GM21576 (cell line): ENCODE results near the gene UBQLNL.

Source experiments
- ATAC-seq: cut with Tn5 transposase; IDR thresholded peaks from one replicate; pipeline ENCODE4 v1.9.1; 2021; ENCODE audit warnings: mild to moderate bottlenecking, moderate library complexity; ENCODE audit not compliant: unreplicated experiment

Gene UBQLNL, protein sequence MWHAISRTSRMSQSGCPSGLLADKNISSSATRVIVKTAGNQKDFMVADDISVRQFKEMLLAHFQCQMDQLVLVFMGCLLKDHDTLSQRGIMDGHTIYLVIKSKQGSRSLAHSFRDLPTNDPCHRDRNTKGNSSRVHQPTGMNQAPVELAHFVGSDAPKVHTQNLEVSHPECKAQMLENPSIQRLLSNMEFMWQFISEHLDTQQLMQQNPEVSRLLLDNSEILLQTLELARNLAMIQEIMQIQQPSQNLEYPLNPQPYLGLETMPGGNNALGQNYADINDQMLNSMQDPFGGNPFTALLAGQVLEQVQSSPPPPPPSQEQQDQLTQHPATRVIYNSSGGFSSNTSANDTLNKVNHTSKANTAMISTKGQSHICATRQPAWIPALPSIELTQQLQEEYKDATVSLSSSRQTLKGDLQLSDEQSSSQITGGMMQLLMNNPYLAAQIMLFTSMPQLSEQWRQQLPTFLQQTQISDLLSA

DNA sequence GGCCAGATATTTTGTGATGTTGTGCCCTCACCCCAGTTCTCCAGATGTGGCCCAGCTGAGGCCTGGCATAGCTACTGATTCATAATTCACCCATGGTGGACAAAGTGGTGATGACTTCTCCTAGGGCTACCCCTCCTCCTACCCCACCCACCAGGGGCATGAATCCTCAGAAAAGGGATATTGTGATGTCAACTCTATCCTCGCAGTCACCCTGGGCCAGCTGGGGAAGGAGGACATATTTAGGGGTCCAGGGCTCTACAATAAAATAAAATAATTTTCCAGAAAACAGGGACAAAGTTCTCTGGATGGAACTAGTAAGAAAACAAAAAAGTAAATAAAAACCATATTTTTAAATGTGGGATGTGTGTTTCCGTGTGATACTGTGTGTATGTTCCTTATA, at the start of gene UBQLNL:
Gene UBQLNL, minus strand, starts transcription at position 101 of the 400 bp plus-strand sequence. CDS start 258 bp downstream, outside the sequence.
- no peak for ATAC-seq

DNA sequence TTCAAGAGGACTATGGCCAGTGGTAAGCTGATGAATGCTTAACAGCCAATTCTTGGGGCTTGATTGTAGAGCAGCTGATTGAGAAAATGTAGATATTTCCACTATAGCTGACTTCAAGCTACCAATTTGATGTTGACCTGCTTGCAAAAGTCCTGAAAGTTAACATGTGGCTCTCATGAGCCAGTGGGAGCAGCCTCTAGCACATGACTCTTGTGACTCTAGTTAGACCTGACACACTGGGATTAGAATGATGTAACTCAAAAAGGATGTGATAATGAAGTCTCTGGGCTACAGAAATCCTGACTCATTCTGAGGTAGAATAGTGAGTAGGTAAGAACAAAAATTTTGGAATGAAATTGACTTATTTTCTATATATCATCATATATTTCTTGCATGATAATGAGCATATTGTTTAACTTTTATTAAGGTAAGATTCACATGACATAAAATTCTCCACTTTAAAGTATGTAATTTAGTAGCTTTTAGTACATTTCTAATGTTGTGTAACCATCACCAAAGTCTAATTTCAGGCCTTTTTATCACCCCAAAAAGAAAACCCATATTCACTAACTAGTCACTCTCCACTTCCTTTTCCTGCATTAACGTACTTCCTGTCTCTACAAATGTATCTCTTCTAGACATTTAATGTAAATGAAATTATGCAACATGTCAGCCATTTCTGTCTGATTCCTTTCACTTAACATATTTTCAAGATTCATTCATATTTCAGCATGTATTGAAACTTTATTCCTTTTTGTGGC, 47.9 kb upstream of the UBQLNL start:
- no peak for ATAC-seq

DNA sequence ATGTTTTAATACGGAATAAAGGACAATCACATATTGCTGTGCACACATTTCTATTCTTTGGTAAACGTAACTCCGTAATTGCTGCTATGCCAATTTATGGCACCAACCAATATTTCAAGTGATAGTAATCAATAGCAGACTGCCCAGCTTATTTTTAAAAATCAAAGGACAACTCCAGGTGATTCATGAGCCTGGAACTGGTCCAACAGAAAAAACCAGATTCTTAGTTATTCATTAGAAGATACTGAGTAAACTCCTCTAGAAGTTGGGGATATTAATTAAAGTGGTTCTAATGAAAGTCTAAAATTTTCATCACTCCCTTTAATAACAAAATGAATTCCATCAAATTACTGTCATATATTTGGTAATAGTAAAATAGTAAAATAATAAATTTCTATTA, 41.3 kb upstream of the UBQLNL start:
- no peak for ATAC-seq

DNA sequence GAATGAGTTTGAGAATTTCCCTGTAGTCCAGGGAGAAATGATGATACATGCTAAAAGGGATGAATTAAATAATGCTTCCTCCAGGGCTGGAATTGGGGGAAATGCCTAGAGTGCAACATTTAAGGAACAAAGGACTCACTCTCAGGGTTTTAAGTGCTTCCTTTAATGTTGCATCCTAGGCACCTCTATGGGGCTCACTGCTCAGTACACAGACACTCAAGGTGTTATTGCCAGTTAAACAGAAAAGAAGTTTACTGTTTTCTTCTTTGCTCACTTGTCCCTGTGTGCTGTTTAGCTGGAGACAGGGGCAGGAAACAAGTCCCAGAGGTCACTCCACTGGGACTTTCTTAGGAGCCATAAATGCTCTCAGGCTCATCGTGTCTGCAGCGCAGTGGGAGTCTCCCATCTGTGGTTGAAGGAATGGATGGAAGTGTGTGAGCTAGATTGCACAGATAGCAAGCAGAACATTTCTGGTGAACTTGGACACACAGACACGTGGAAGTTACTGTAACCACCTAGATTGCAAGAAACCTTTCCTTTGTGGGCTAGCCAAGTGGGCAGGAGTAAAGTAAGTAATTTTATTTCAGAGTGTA, 40.2 kb upstream of the UBQLNL start:
- ATAC-seq: no peak

DNA sequence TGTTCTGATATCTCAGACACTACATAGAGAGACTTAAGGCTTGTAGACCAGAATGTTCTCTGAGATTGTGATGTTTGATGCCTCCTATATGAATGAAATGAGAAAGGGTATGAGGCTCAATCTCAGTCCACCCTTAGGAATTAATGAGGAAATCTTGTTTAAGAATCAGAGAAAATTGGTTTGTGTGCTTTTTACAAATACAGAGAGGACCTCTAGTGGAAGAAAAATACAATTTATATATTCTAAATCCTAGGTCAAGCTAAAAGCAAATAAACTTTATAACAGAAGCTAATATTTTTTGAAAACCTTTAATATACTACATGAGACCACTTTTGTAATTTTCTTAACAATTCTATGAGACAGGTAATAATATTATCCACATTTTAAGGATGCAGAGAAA, 36.8 kb upstream of the UBQLNL start:
- no peak for ATAC-seq

DNA sequence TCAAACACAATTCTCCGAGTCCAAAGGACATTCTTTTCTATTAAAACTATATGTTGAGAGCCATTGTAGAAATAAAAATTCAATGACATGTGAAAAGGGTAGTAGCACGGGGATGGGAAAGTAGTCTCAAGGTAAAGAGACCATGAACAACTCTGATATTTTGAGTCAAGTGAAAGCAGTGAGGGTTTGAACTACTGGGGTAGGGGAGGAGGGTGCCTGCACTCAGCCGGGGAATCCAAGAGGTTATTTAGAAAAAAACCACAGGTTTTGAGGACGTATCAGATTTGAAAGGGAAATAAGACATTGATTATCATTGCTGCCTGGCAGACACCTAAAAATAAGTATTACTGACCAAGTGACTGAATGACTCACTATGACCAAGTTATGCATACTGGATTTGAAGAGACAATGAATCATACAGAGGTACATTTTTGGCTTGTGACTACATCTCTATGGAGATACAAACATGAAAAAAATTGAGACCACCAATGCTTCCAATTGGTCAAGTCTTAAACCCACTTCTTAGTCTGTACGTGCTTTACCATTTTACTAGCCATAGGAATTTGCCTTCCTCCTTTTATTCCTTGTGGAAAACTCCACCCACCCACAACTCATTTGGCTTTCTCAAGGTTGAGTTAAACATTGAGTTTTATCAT, 34.1 kb upstream of the UBQLNL start:
- ATAC-seq: peak; percentile 55

DNA sequence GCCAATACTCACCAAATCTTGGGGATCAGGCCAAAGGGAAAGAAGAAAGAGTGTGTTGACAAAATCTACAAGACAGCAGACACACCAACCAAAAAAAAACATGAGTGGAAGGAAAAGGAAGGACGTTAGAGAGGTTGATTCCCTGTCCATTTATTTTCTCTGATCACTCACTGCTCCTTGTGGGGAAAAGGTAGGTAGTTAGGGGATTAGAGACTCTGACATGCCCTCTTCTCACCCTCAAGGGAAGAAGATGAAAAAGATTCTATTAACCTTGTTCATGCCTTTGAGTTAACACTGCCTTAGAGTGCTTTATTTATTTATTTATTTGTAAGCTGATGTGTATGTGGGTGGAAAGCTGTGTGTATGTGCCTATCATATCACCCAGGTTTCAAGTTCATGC, 31.9 kb upstream of the UBQLNL start, which contains the start of gene OR52H1:
Gene OR52H1, minus strand, starts transcription at position 101 of the 400 bp plus-strand sequence. CDS start 3,035 bp downstream, outside the sequence.
- ATAC-seq: no peak

DNA sequence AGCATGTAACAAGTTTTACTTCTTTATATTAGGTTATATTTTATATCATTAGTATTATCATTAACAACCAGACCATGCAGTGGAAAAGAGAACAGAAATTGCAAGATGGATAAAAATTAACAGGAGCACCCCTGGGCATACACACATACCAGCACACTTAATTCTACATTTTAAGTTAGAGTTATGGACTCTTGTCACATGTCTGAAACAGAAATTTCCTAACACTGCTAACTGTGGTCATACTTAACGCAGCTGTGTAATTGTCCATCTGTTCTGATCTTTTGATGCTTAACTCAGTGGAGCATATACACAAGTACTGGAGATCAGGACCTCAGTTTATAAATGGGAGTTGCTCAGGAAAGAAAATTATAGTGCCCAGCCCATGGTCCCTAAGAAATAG, 31.5 kb upstream of the UBQLNL start:
- ATAC-seq: no peak

DNA sequence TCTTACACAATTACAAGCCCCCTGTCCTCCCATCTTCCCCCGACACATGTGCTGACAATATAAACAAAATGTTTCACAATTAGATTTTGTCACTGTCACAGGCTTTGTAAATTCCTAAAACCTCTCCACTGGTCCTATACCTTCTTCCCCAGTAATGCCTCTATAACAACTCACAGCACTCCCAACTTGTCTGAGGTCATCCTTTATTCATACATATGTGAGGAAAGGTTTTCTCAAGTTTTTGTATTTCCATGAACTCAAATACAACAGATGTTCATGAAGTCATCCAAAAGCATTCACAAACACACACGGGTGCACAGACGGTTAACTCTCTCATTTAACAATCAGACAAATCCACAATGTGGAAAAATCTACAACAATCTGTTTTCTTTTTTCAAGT, 30.0 kb upstream of the UBQLNL start:
- no peak for ATAC-seq

DNA sequence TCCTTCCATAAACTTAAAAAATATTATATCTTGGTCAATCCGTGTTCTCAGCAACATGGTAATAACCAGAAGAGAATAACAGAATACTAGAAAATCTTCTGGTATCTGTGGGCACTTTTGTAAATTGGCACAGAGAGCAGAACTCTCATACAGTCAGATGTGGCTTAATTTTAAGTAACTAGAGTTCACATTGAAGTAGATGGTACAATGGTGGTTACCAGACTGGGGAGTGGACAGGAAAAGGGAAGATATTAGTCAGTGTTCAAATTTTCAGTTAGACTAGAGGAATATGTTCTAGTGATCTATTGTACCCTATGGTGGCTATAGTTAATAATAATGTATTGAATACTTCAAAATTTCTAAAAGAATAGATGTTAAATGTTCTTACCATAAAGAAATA, 24.9 kb upstream of the UBQLNL start:
- ATAC-seq: no peak

DNA sequence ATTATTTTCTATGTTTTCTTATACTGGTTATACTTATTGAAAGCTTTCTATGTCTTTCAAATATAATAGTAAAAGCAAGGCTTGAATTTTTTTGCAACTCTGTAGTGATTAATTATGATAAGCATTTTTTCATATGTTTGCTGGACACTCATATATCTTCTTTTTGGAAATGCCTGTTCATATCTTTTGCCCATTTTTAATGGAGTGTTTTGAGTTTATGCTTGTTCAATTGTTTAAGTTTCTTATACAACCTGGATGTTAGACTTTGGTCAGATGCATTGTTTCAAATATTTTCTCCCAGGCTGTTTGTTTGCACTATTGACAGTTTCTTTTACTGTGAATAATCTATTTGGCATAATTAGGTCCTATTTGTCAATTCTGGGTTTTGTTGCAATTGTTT, 20.0 kb upstream of the UBQLNL start:
- ATAC-seq: no peak

DNA sequence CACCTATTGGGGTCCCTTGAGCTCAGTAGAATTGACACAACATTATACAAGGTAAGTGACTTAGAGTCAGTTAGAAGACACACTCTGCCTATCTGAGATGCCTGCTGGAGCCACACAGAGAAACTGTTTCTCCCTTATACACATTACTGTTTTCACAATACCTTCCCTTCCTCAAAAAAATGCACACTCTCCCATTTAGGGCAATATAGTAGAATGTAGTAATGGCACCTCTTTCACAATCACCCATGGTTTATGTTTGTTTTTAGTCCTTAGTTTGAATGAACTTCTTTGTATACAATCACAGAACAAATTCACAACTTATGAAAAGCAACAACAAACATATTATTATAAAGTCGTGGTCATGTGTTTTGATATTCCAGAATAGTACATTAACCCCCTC, 17.5 kb upstream of the UBQLNL start:
- ATAC-seq: no peak

DNA sequence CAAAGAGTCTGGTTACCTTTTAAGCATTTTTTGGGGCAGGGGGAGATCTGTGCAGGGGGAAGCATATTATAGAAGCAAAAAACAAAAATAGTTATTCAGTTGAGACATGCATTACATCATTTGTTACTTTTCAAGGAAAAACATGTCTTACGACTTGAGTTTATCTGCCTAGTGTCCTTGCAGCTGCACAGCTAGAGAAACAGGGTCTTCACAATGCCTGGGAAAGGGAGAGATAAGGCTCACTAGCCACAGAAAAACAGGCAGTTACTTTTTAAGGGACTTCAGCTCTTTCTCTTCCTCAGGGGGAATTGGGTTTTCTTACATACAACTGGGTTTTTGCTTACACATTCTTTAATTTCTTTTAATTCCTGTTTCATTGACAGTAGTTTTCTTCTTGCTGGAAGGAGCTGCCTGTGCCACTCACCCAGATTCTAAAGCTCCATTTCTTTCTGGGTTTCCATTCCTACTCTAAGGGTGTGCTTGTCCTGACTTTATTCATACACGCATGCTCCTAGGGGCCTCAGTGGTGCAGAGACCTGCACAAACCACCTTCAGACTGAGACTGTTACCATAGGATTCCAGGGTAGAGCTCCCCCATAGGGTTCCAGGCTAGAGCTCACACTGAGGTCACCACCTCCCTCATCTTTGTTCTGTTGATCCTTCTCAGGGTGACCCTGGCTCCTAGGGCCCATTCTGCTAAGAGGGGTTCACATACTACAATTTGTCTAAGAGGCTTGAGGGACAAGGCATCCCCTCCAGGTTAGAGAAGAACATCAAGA, 14.7 kb upstream of the UBQLNL start:
- no peak for ATAC-seq

DNA sequence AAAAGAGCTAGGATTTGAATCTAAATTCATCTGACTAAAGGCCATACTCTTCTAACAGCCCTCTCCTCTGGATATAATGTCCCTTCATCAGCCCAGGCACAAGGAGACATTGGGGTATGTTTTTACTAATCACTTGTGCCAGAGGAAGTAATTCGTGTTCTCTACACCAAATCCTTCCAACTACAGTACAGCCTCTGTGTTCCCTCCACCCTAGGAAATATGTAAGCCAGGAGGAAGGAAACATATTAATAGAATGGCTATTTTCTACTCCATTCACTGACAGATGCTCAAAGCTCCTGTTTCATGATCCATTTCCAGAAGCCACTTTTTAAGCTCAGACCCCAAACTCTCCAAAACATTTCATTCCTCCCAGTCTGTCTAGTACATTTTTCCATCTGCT, 12.0 kb upstream of the UBQLNL start:
- ATAC-seq: no peak

DNA sequence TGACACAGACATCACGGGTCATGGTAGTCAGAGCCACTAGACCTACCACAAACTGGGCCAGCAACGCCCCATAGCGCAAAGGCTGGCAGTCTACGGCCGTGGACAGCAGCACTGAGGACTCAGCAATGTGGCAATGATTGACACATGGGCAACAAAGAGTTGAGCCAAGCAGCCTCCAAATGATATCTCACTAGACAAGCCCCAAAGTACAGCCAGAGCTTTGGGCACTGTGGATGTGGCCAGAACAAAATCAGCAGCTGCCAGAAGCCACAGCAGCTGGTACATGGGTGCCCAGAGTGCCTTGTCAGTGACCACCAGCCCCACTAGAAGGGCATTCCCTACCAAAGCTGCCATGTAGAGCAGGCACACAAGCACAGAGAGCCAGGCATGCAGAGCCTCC, 11.2 kb upstream of the UBQLNL start:
- ATAC-seq: no peak

DNA sequence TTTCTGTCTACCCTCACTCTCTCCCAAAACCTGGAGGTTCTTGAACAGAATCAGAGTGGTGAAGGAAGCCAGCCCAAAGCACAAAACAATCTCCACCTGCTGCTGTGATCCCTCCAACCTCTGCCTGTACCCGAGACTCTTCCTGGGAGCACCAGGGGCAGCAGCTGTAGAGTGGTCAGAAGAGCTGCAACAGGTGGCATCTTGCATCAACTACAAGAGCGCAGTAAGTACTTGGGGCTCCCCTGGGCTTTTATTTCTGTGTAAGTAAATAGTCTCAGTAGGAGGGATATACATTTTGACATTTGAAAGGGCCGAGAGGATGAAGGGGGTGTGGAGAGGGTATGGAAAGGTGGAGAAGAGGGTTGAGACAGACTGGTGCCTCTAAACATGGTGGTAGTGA, 8.3 kb upstream of the UBQLNL start:
- no peak for ATAC-seq

DNA sequence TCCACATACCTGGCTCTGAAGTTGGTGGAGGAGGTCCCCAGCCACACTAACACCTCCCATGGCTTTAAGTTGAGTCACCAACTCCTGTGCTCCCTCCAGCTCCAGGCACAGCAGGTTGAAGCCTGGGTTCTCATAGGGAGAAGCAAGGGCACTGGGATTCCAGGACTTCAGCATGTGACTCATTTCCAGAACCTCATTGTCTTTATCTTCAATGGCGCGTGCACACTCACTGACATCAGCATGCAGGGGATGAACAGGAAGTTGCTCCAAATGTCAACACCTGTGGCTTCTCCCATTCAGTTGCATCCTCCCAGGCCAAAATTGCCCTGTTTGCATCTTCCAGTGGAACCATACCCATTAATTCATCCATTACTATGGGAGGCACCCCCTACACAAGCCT, 5.8 kb upstream of the UBQLNL start:
- no peak for ATAC-seq

DNA sequence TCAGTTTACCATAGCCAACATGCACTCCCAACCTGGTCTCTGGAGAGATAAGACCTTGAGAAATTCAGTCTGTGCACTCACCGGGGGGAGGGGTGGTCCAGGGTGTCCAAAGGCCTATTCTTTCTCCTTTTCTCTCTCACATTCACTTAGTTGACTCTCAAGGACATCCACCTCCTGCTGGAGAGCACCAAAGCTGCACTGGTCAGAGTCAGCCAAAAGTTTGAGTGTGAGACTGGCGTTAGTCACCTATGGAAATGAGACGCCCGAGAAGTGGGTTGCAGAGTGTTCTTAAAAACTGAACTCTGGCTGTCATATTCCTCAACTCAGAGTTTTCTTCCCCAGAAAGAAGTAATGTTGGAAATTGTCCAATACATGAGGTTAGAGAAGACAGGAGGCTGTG, 5.0 kb upstream of the UBQLNL start:
- ATAC-seq: no peak

DNA sequence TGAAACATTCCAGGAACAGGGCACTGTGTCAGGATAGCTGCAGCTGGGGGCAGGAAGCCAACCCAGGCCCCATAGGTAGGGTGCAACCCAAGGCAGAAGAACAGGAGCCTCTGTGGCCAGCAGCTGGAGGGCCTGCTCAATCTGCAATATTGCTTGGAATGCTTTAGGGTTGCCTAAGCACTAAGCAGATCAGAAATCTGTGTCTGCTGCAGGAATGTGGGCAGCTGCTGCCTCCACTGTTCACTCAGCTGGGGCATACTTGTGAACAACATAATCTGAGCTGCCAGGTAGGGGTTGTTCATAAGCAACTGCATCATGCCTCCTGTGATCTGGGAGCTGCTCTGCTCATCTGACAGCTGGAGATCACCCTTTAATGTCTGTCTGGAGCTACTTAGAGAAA, 1.7 kb downstream of the UBQLNL start:
- ATAC-seq: no peak

DNA sequence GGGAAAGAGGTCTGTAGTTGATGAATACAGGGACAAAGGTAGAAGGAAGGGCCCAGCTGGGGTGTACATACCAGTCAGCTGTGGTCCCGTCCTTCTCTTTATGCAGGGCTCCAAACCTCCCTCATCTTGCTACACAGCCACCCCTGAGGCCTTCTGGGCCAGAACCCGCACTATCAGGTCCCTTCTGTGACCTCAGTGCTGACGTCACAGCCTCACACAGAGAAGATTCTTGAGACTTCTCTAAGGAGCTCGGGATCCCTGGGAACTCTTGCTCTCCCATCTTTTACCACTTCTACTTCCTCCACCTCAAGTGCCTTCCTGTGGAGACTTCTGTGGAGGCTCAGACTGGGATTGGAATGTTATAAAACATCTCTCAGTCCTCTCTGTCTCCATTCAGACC, 6.7 kb downstream of the UBQLNL start, which contains the start of gene UBQLN3:
Gene UBQLN3, minus strand, starts transcription at position 155 of the 400 bp plus-strand sequence. CDS start 399 bp downstream, outside the sequence.
- ATAC-seq: no peak
